B cell (primary cell): Measurements from ENCODE around the gene CHRNA7. TPM values are rescaled to one million over a fixed set of nuclear protein-coding genes. Genes with fewer than 3 reads are reported as not detected.

Experiments
- ATAC-seq: fragments of 200-7000 bp; cut with Tn5 transposase; one replicate; pipeline ENCODE4 v1.10.0; 2021; ENCODE audit warnings: low read depth, mild to moderate bottlenecking, moderate number of reproducible peaks, moderate library complexity
- CTCF ChIA-PET: fragments of 350-600 bp; sonication (Branson Sonifier 250); formaldehyde crosslinking; loops from one replicate; lab custom pipeline; 2021; ENCODE audit warnings: antibody characterized with exemption, inconsistent platforms; lab: Charles Lee
- POLR2A ChIA-PET: fragments of 350-600 bp; sonication (Branson Sonifier 250); formaldehyde crosslinking; loops from one replicate; lab custom pipeline; 2021; ENCODE audit warnings: antibody characterized with exemption; lab: Charles Lee
- DNase-seq: peaks from one replicate; pipeline ENCODE4 v3.0.0; 2013
- H2AFZ ChIP-seq: 2 replicates; pipeline ENCODE4 v1.6.1; 2012; ENCODE audit warnings: mild to moderate bottlenecking, low read depth, low read length; ENCODE audit not compliant: insufficient read depth, poor library complexity, severe bottlenecking
- H3K27ac ChIP-seq, 2 donors: 1 replicate in 1 of 2; 2 replicates in 1 of 2; pipeline ENCODE4 v1.5.1; 2012 to 2013; ENCODE audit warnings: low read length in 2 of 2, mild to moderate bottlenecking in 2 of 2, moderate library complexity in 1 of 2
- H3K27me3 ChIP-seq, 4 experiments: fragments of 200-600 bp in 1 of 4; sonication (generic) in 1 of 4; replicated peaks in 1 of 4; 1 replicate in 2 of 4; 2 replicates in 2 of 4; pipeline versions ENCODE4 v1.6.1 to v1.7.0; 2013 to 2016; ENCODE audit warnings: low read length in 3 of 4, mild to moderate bottlenecking in 2 of 4, mixed read lengths in 1 of 4, moderate library complexity in 1 of 4; ENCODE audit not compliant: insufficient read depth in 4 of 4, control insufficient read depth in 3 of 4; ENCODE audit errors: control extremely low read depth in 1 of 4
- H3K36me3 ChIP-seq, 2 experiments: replicated peaks in 1 of 2; 1 replicate in 1 of 2; 2 replicates in 1 of 2; pipeline versions ENCODE4 v1.6.1 to v1.7.1; 2013; ENCODE audit warnings: low read length in 1 of 2; ENCODE audit not compliant: insufficient read depth in 2 of 2, control insufficient read depth in 1 of 2; ENCODE audit errors: control extremely low read depth in 1 of 2, extremely low read depth in 1 of 2
- H3K4me1 ChIP-seq, 2 donors: fragments of 200-600 bp in 1 of 2; sonication (generic) in 1 of 2; 1 replicate in 1 of 2; 2 replicates in 1 of 2; pipeline versions ENCODE4 v1.5.1 to v1.6.1; 2013 to 2017; ENCODE audit warnings: low read length in 2 of 2; ENCODE audit not compliant: control insufficient read depth in 2 of 2, insufficient read depth in 2 of 2
- H3K4me2 ChIP-seq: replicated peaks from 2 replicates; pipeline ENCODE3; 2012; ENCODE audit warnings: mild to moderate bottlenecking, low read depth, low read length; ENCODE audit not compliant: poor library complexity, severe bottlenecking
- H3K4me3 ChIP-seq, 5 experiments: fragments of 200-600 bp in 1 of 5; sonication (generic) in 1 of 5; 1 replicate in 3 of 5; 2 replicates in 2 of 5; pipeline versions ENCODE4 v1.5.1 to v1.7.0; 2011 to 2016; ENCODE audit warnings: low read length in 4 of 5, mild to moderate bottlenecking in 4 of 5, low read depth in 2 of 5, control low read depth in 1 of 5, moderate library complexity in 1 of 5; ENCODE audit not compliant: insufficient read depth in 1 of 5; ENCODE audit errors: control extremely low read depth in 1 of 5, extremely low read depth in 1 of 5
- H3K79me2 ChIP-seq: fragments of 200-600 bp; sonication (generic); one replicate; pipeline ENCODE4 v1.6.0; 2016; ENCODE audit warnings: low read length; ENCODE audit not compliant: control insufficient read depth, insufficient read depth
- H3K9ac ChIP-seq: fragments of 200-600 bp; sonication (generic); 2 replicates; pipeline ENCODE4 v1.6.1; 2017; ENCODE audit warnings: mild to moderate bottlenecking, low read length, moderate library complexity
- H3K9me3 ChIP-seq, 3 donors: one replicate each; pipeline versions ENCODE4 v1.6.1 to v1.7.1; 2013; ENCODE audit warnings: low read length in 2 of 3; ENCODE audit not compliant: control insufficient read depth in 2 of 3, insufficient read depth in 1 of 3; ENCODE audit errors: control extremely low read depth in 1 of 3
- H4K20me1 ChIP-seq: 2 replicates; pipeline ENCODE4 v1.6.0; 2012; ENCODE audit warnings: mild to moderate bottlenecking, low read length; ENCODE audit not compliant: insufficient read depth, control insufficient read depth, poor library complexity, severe bottlenecking
- H3K27ac Mint-ChIP-seq: one replicate; pipeline ENCODE4 v1.8.0; 2021; ENCODE audit warnings: mixed read lengths
- H3K27me3 Mint-ChIP-seq: one replicate; pipeline ENCODE4 v1.8.0; 2021; ENCODE audit warnings: mixed read lengths
- H3K4me1 Mint-ChIP-seq: one replicate; pipeline ENCODE4 v1.8.0; 2021; ENCODE audit warnings: mixed read lengths
- H3K4me3 Mint-ChIP-seq: one replicate; pipeline ENCODE4 v1.8.0; 2021; ENCODE audit warnings: mixed read lengths
- H3K9me3 Mint-ChIP-seq: one replicate; pipeline ENCODE4 v1.8.0; 2022; ENCODE audit warnings: mixed read lengths; ENCODE audit not compliant: insufficient read depth
- EZH2 ChIP-seq: IDR thresholded peaks from 2 replicates; pipeline ENCODE4 v1.6.1; 2012; ENCODE audit warnings: borderline replicate concordance, low read depth, mild to moderate bottlenecking, moderate library complexity, low read length; ENCODE audit not compliant: insufficient read depth, poor library complexity, severe bottlenecking
- WGBS: methylation state at CpG from one replicate; pipeline ENCODE4 v1.1.5; 2013; ENCODE audit warnings: missing lambda C conversion rate; ENCODE audit not compliant: insufficient coverage; 5-methylcytosine and 5-hydroxymethylcytosine counted together
- intact Hi-C: fragments of 100-400 bp; cut with micrococcal nuclease; formaldehyde crosslinking; loops from one replicate; pipeline ENCODE4 v1.10.0; 2022
- polyA plus RNA-seq: library from polyadenylated mRNA; depleted of rRNA; stranded (reverse); fragments of >200 nt; gene quantifications from 2 replicates; pipeline ENCODE4 v1.2.3, GENCODE V29; 2012
- total RNA-seq, 2 donors: library from RNA; stranded (reverse); fragments of 120-200 nt in 1 of 2; gene quantifications; 1 replicate in 1 of 2; 2 replicates in 1 of 2; pipeline versions ENCODE4 v1.2.3 to v1.2.4, GENCODE V29; 2013 to 2022
- TF ChIP-seq, protein P1 (sequence below): fragments of 200-600 bp; IDR thresholded peaks from one replicate; pipeline ENCODE4 v1.8.0; 2022; ENCODE audit warnings: antibody characterized with exemption, mild to moderate bottlenecking

Gene CHRNA7
- total and polyA plus RNA-seq, 2 donors (not counting 1 experiment from before 2014, with no cell fraction given), result 0.16 TPM; not detected in 1

GRCh38 chr15:32096213-32096612 lies 65.9 kb downstream of the CHRNA7 start:
- peaks cover 23% of the 10 kb centered on the region for H3K27me3 Mint-ChIP-seq
- no peaks in the 10 kb centered on the region for H4K20me1 ChIP-seq
- H3K27ac ChIP-seq, result no peak overlapping the region
- TF ChIP-seq EZH2, result no peak
- TF ChIP-seq, protein P1, sequence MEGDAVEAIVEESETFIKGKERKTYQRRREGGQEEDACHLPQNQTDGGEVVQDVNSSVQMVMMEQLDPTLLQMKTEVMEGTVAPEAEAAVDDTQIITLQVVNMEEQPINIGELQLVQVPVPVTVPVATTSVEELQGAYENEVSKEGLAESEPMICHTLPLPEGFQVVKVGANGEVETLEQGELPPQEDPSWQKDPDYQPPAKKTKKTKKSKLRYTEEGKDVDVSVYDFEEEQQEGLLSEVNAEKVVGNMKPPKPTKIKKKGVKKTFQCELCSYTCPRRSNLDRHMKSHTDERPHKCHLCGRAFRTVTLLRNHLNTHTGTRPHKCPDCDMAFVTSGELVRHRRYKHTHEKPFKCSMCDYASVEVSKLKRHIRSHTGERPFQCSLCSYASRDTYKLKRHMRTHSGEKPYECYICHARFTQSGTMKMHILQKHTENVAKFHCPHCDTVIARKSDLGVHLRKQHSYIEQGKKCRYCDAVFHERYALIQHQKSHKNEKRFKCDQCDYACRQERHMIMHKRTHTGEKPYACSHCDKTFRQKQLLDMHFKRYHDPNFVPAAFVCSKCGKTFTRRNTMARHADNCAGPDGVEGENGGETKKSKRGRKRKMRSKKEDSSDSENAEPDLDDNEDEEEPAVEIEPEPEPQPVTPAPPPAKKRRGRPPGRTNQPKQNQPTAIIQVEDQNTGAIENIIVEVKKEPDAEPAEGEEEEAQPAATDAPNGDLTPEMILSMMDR, result no peak
- H3K36me3 ChIP-seq, result no peaks in the 10 kb centered on the region
- intact Hi-C loops, result no loop called here
- no peak overlapping the region for H3K9ac ChIP-seq
- H2AFZ ChIP-seq, result no peak overlapping the region
- no peak overlapping the region for H3K4me3 Mint-ChIP-seq
- no peaks in the 10 kb centered on the region for H3K4me1 Mint-ChIP-seq
- H3K4me3 ChIP-seq, result no peak overlapping the region
- H3K27ac Mint-ChIP-seq, result no peak overlapping the region
- no peaks in the 10 kb centered on the region for H3K9me3 Mint-ChIP-seq
- ATAC-seq (no peak), DNase-seq (no peak)
- no peak overlapping the region for H3K4me2 ChIP-seq
- no peaks in the 10 kb centered on the region for H3K4me1 ChIP-seq
- no CpG with 5 or more reads among the region's 2 CpGs for WGBS
- POLR2A ChIA-PET, result no interaction called here
- no peaks in the 10 kb centered on the region for H3K79me2 ChIP-seq
- H3K27me3 ChIP-seq, result peaks cover 0 to 6% (median 0%) of the 10 kb centered on the region in 4 experiments
- peaks cover 0 to 7% (median 0%) of the 10 kb centered on the region in 3 donors for H3K9me3 ChIP-seq
- CTCF ChIA-PET, result no interaction called here

- Mint-ChIP-seq H3K4me3 (no peak overlapping the region), H3K27me3 (peaks cover 18% of the 10 kb centered on the region), H3K9me3 (no peaks in the 10 kb centered on the region), H3K4me1 (no peaks in the 10 kb centered on the region), H3K27ac (no peak overlapping the region)
- ChIA-PET POLR2A (no interaction called here), CTCF (no interaction called here)
- intact Hi-C loops, result no loop called here
- H3K27me3 ChIP-seq, result peaks cover 0 to 6% (median 0%) of the 10 kb centered on the region in 4 experiments
- H3K79me2 ChIP-seq, result no peaks in the 10 kb centered on the region
- no peak overlapping the region for H3K27ac ChIP-seq
- no peak overlapping the region for H3K9ac ChIP-seq
- WGBS, result 89% methylated on average over 11 of the region's 13 CpGs
- no peaks in the 10 kb centered on the region for H3K36me3 ChIP-seq
- no peak overlapping the region for H3K4me3 ChIP-seq
- peaks cover 0 to 7% (median 0%) of the 10 kb centered on the region in 3 donors for H3K9me3 ChIP-seq
- TF ChIP-seq, protein P1, result no peak
- TF ChIP-seq EZH2, result no peak
- no peaks in the 10 kb centered on the region for H3K4me1 ChIP-seq
- no peak overlapping the region for H2AFZ ChIP-seq
- H3K4me2 ChIP-seq, result no peak overlapping the region
- no peaks in the 10 kb centered on the region for H4K20me1 ChIP-seq
- ATAC-seq, result no peak
- DNase-seq, result no peak
Observed at GRCh38 chr15:32096916-32097617, 66.8 kb downstream of the CHRNA7 start.
